Measurements from ENCODE around the gene TLE2.
A peak's percentile ranks its signal among the peaks of the same experiment; 100 is the strongest.
"Not testable (repeated sequence)": the region's sequence is repeated elsewhere in the genome, so short reads cannot be mapped to it uniquely, and the experiment has no call there.

Gene TLE2

GRCh38 chr19:3036977-3037544 is 8.0 kb upstream of the TLE2 start:
- not testable (repeated sequence) for H3K9me3 ChIP-seq (ENCODE audit: control insufficient read depth, low read length); DNase-seq; H3K4me3 ChIP-seq (ENCODE audit: insufficient read depth, low read depth, low read length, poor library complexity, severe bottlenecking); H3K36me3 ChIP-seq (ENCODE audit: control insufficient read depth, insufficient read depth, low read length); H3K27me3 ChIP-seq (replicated peaks; ENCODE audit: control insufficient read depth, insufficient read depth, low read length, poor library complexity, severe bottlenecking); H3K27ac ChIP-seq (ENCODE audit: insufficient read depth, low read length, poor library complexity, severe bottlenecking)
- peaks cover 22% of the 10 kb centered on the region for H3K4me1 ChIP-seq (ENCODE audit: control insufficient read depth, insufficient read depth, low read length, poor library complexity, severe bottlenecking)

- H3K36me3 ChIP-seq (ENCODE audit: control insufficient read depth, insufficient read depth, low read length) = no peaks in the 10 kb centered on the region
- DNase-seq = peak; percentile 62 to 73 (median 64)
- H3K4me1 ChIP-seq (ENCODE audit: control insufficient read depth, insufficient read depth, low read length, poor library complexity, severe bottlenecking) = peaks cover 20% of the 10 kb centered on the region
- H3K27ac ChIP-seq (ENCODE audit: insufficient read depth, low read length, poor library complexity, severe bottlenecking) = peak overlapping the region; percentile 69
- H3K9me3 ChIP-seq (ENCODE audit: control insufficient read depth, low read length) = no peaks in the 10 kb centered on the region
- H3K4me3 ChIP-seq (ENCODE audit: insufficient read depth, low read depth, low read length, poor library complexity, severe bottlenecking) = peak overlapping the region; percentile 75
- no peaks in the 10 kb centered on the region for H3K27me3 ChIP-seq (replicated peaks; ENCODE audit: control insufficient read depth, insufficient read depth, low read length, poor library complexity, severe bottlenecking)
Observed at GRCh38 chr19:3036119-3036976, 7.3 kb upstream of the TLE2 start.

- H3K27ac ChIP-seq (ENCODE audit: insufficient read depth, low read length, poor library complexity, severe bottlenecking) = peak overlapping the region; percentile 69
- H3K27me3 ChIP-seq (replicated peaks; ENCODE audit: control insufficient read depth, insufficient read depth, low read length, poor library complexity, severe bottlenecking) = no peaks in the 10 kb centered on the region
- DNase-seq = peak; percentile 89 to 93 (median 90)
- H3K9me3 ChIP-seq (ENCODE audit: control insufficient read depth, low read length) = no peaks in the 10 kb centered on the region
- peak overlapping the region; percentile 75 for H3K4me3 ChIP-seq (ENCODE audit: insufficient read depth, low read depth, low read length, poor library complexity, severe bottlenecking)
- no peaks in the 10 kb centered on the region for H3K36me3 ChIP-seq (ENCODE audit: control insufficient read depth, insufficient read depth, low read length)
- peaks cover 20% of the 10 kb centered on the region for H3K4me1 ChIP-seq (ENCODE audit: control insufficient read depth, insufficient read depth, low read length, poor library complexity, severe bottlenecking)
Observed at GRCh38 chr19:3035542-3036118, 6.5 kb upstream of the TLE2 start.

GRCh38 chr19:3034656-3035541 is 5.8 kb upstream of the TLE2 start:
- Histone ChIP-seq H3K27me3 (replicated peaks; ENCODE audit: control insufficient read depth, insufficient read depth, low read length, poor library complexity, severe bottlenecking) (no peaks in the 10 kb centered on the region), H3K4me3 (ENCODE audit: insufficient read depth, low read depth, low read length, poor library complexity, severe bottlenecking) (peak overlapping the region; percentile 75), H3K4me1 (ENCODE audit: control insufficient read depth, insufficient read depth, low read length, poor library complexity, severe bottlenecking) (peaks cover 20% of the 10 kb centered on the region), H3K27ac (ENCODE audit: insufficient read depth, low read length, poor library complexity, severe bottlenecking) (peak overlapping the region; percentile 63), H3K9me3 (ENCODE audit: control insufficient read depth, low read length) (no peaks in the 10 kb centered on the region), H3K36me3 (ENCODE audit: control insufficient read depth, insufficient read depth, low read length) (no peaks in the 10 kb centered on the region)
- DNase-seq = peak in 2 of 3 donors; percentile 23 to 53

GRCh38 chr19:3034406-3034655 is 5.3 kb upstream of the TLE2 start:
- no peak for DNase-seq
- Histone ChIP-seq H3K36me3 (ENCODE audit: control insufficient read depth, insufficient read depth, low read length) (no peaks in the 10 kb centered on the region), H3K4me1 (ENCODE audit: control insufficient read depth, insufficient read depth, low read length, poor library complexity, severe bottlenecking) (peaks cover 24% of the 10 kb centered on the region), H3K27ac (ENCODE audit: insufficient read depth, low read length, poor library complexity, severe bottlenecking) (no peak overlapping the region), H3K27me3 (replicated peaks; ENCODE audit: control insufficient read depth, insufficient read depth, low read length, poor library complexity, severe bottlenecking) (no peaks in the 10 kb centered on the region), H3K9me3 (ENCODE audit: control insufficient read depth, low read length) (no peaks in the 10 kb centered on the region), H3K4me3 (ENCODE audit: insufficient read depth, low read depth, low read length, poor library complexity, severe bottlenecking) (no peak overlapping the region)

GRCh38 chr19:3033595-3034405 is 4.7 kb upstream of the TLE2 start:
- H3K4me3 ChIP-seq (ENCODE audit: insufficient read depth, low read depth, low read length, poor library complexity, severe bottlenecking) = no peak overlapping the region
- H3K9me3 ChIP-seq (ENCODE audit: control insufficient read depth, low read length) = no peaks in the 10 kb centered on the region
- H3K36me3 ChIP-seq (ENCODE audit: control insufficient read depth, insufficient read depth, low read length) = no peaks in the 10 kb centered on the region
- peaks cover 24% of the 10 kb centered on the region for H3K4me1 ChIP-seq (ENCODE audit: control insufficient read depth, insufficient read depth, low read length, poor library complexity, severe bottlenecking)
- no peak for DNase-seq
- no peak overlapping the region for H3K27ac ChIP-seq (ENCODE audit: insufficient read depth, low read length, poor library complexity, severe bottlenecking)
- H3K27me3 ChIP-seq (replicated peaks; ENCODE audit: control insufficient read depth, insufficient read depth, low read length, poor library complexity, severe bottlenecking) = no peaks in the 10 kb centered on the region

GRCh38 chr19:3031607-3031867 is 2.5 kb upstream of the TLE2 start:
- Histone ChIP-seq H3K36me3 (ENCODE audit: control insufficient read depth, insufficient read depth, low read length) (no peaks in the 10 kb centered on the region), H3K27ac (ENCODE audit: insufficient read depth, low read length, poor library complexity, severe bottlenecking) (no peak overlapping the region), H3K27me3 (replicated peaks; ENCODE audit: control insufficient read depth, insufficient read depth, low read length, poor library complexity, severe bottlenecking) (no peaks in the 10 kb centered on the region), H3K4me3 (ENCODE audit: insufficient read depth, low read depth, low read length, poor library complexity, severe bottlenecking) (no peak overlapping the region), H3K4me1 (ENCODE audit: control insufficient read depth, insufficient read depth, low read length, poor library complexity, severe bottlenecking) (peaks cover 32% of the 10 kb centered on the region), H3K9me3 (ENCODE audit: control insufficient read depth, low read length) (no peaks in the 10 kb centered on the region)
- no peak for DNase-seq

- Histone ChIP-seq H3K27me3 (replicated peaks; ENCODE audit: control insufficient read depth, insufficient read depth, low read length, poor library complexity, severe bottlenecking) (no peaks in the 10 kb centered on the region), H3K27ac (ENCODE audit: insufficient read depth, low read length, poor library complexity, severe bottlenecking) (peak overlapping the region; percentile 37), H3K36me3 (ENCODE audit: control insufficient read depth, insufficient read depth, low read length) (no peaks in the 10 kb centered on the region), H3K4me1 (ENCODE audit: control insufficient read depth, insufficient read depth, low read length, poor library complexity, severe bottlenecking) (peaks cover 24% of the 10 kb centered on the region), H3K9me3 (ENCODE audit: control insufficient read depth, low read length) (no peaks in the 10 kb centered on the region), H3K4me3 (ENCODE audit: insufficient read depth, low read depth, low read length, poor library complexity, severe bottlenecking) (peak overlapping the region; percentile 83)
- no peak for DNase-seq
Observed at GRCh38 chr19:3028305-3029064, 595 bp downstream of the TLE2 start.

- no peak overlapping the region for H3K27ac ChIP-seq (ENCODE audit: insufficient read depth, low read length, poor library complexity, severe bottlenecking)
- H3K36me3 ChIP-seq (ENCODE audit: control insufficient read depth, insufficient read depth, low read length) = no peaks in the 10 kb centered on the region
- H3K4me3 ChIP-seq (ENCODE audit: insufficient read depth, low read depth, low read length, poor library complexity, severe bottlenecking) = peak overlapping the region; percentile 83
- no peaks in the 10 kb centered on the region for H3K9me3 ChIP-seq (ENCODE audit: control insufficient read depth, low read length)
- DNase-seq = no peak
- H3K27me3 ChIP-seq (replicated peaks; ENCODE audit: control insufficient read depth, insufficient read depth, low read length, poor library complexity, severe bottlenecking) = no peaks in the 10 kb centered on the region
- peaks cover 24% of the 10 kb centered on the region for H3K4me1 ChIP-seq (ENCODE audit: control insufficient read depth, insufficient read depth, low read length, poor library complexity, severe bottlenecking)
Observed at GRCh38 chr19:3027981-3028304, 1.1 kb downstream of the TLE2 start.
